Neural cell (in vitro differentiated cells): ENCODE results near the gene SAP30L.

Experiments
- CTCF ChIP-seq: fragments of 450-650 bp; IDR thresholded peaks from 2 replicates; pipeline ENCODE4 v1.5.1; 2014; ENCODE audit warnings: antibody characterized with exemption, mild to moderate bottlenecking, moderate library complexity; ENCODE audit not compliant: poor library complexity, severe bottlenecking
- EP300 ChIP-seq: fragments of 450-650 bp; conservative IDR thresholded peaks from 2 replicates; pipeline ENCODE4 v1.6.1; 2014; ENCODE audit warnings: antibody characterized with exemption, mild to moderate bottlenecking, moderate library complexity; ENCODE audit not compliant: poor library complexity, severe bottlenecking
- EZH2 ChIP-seq: fragments of 200-600, 300-800 bp; shearing (Covaris generic), sonication (generic); IDR thresholded peaks from 2 replicates; pipeline ENCODE4 v1.6.1; 2014; ENCODE audit warnings: antibody characterized with exemption, low read length, borderline replicate concordance, mild to moderate bottlenecking; ENCODE audit not compliant: insufficient read depth, poor library complexity, severe bottlenecking
- SMC3 ChIP-seq: fragments of 450-650 bp; conservative IDR thresholded peaks from 2 replicates; pipeline ENCODE4 v1.6.1; 2014; ENCODE audit warnings: antibody characterized with exemption, mild to moderate bottlenecking, moderate library complexity; ENCODE audit not compliant: poor library complexity

- TF ChIP-seq CTCF (no peak), EP300 (no peak), SMC3 (no peak), EZH2 (no peak)
These were observed 40.1 kb downstream of the SAP30L start for GRCh38 chr5:154485850-154486426.
